ENCODE results near the gene RTN1. TPM values are rescaled to one million over a fixed set of nuclear protein-coding genes. Genes with fewer than 3 reads are reported as not detected.
A peak's percentile ranks its signal among the peaks of the same experiment; 100 is the strongest.

RTN1 gene
- total RNA-seq, 1 experiment from 2014 or later, result 9.8 TPM

DNA sequence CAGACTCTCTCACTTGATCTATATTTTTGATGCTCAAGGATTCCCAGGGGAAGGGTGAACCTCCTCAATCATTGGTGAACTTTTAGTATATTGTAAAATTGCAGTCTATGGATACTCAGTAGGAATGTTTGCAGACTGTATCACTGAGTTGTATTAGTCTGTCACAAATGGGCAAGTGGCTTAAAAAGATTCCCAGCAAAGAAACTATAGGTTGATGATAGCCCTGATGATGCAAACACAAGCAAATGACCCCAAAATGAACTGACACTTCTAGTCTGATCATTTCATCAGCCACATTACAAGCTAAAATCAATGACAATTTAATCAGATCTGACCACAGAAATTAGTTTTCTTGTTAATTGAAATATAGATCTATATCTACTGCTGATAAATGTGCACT is 59.5 kb downstream of the RTN1 start:
- no TSS peak for BruUV-seq (replicated peaks)
- TF ChIP-seq, protein P1, sequence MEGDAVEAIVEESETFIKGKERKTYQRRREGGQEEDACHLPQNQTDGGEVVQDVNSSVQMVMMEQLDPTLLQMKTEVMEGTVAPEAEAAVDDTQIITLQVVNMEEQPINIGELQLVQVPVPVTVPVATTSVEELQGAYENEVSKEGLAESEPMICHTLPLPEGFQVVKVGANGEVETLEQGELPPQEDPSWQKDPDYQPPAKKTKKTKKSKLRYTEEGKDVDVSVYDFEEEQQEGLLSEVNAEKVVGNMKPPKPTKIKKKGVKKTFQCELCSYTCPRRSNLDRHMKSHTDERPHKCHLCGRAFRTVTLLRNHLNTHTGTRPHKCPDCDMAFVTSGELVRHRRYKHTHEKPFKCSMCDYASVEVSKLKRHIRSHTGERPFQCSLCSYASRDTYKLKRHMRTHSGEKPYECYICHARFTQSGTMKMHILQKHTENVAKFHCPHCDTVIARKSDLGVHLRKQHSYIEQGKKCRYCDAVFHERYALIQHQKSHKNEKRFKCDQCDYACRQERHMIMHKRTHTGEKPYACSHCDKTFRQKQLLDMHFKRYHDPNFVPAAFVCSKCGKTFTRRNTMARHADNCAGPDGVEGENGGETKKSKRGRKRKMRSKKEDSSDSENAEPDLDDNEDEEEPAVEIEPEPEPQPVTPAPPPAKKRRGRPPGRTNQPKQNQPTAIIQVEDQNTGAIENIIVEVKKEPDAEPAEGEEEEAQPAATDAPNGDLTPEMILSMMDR (IDR thresholded peaks at IDR 0.05; ENCODE audit: unreplicated experiment), result no peak
- Mint-ChIP-seq H3K9me3 (ENCODE audit: unreplicated experiment) (peaks cover 10% of the 10 kb centered on the region), H3K4me3 (ENCODE audit: unreplicated experiment) (no peak overlapping the region), H3K36me3 (ENCODE audit: insufficient read depth, unreplicated experiment) (peaks cover 6% of the 10 kb centered on the region), H3K4me1 (ENCODE audit: insufficient read depth, unreplicated experiment) (no peaks in the 10 kb centered on the region), H3K27ac (ENCODE audit: low read depth, unreplicated experiment) (no peak overlapping the region), H3K27me3 (ENCODE audit: insufficient read depth, unreplicated experiment) (no peaks in the 10 kb centered on the region)
- ChIA-PET POLR2A (no interaction called here), CTCF (interaction anchor here (1.9 kb wide), 1 partner anchor 178 kb away, joined by 5 read pairs; no protein-coding TSS in a partner anchor)
- DNase-seq (ENCODE audit: unreplicated experiment), result no peak
- intact Hi-C loops (cut with micrococcal nuclease), result no loop called here

DNA sequence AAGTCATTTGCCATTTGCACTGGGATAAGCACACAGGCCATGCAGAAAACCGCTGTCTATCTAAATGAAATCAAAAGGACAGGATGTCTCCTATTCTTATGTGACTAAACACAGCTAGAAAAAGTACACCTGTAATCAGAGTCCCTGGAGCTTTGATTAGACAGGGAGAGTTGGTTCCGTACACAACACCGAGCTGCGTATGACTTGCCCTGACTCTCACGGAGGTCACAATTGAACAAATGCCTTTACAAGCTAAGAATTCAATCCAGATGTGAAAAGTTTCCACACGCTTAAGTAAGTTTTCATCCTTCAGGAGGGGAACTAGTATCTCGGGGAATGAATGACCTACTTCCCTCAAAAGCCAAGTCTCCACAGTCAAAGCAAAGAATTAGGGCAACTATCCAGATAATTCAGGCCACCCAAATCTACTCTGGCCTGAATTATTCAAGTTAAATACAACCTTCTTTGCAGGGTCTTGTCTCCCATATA is 67.5 kb downstream of the RTN1 start:
- no peaks in the 10 kb centered on the region for H3K36me3 Mint-ChIP-seq (ENCODE audit: insufficient read depth, unreplicated experiment)
- intact Hi-C loops (cut with micrococcal nuclease), result no loop called here
- no peak overlapping the region for H3K4me3 Mint-ChIP-seq (ENCODE audit: unreplicated experiment)
- BruUV-seq (replicated peaks), result no TSS peak
- H3K27ac Mint-ChIP-seq (ENCODE audit: low read depth, unreplicated experiment), result no peak overlapping the region
- H3K9me3 Mint-ChIP-seq (ENCODE audit: unreplicated experiment), result no peaks in the 10 kb centered on the region
- ChIA-PET CTCF (no interaction called here), POLR2A (no interaction called here)
- H3K4me1 Mint-ChIP-seq (ENCODE audit: insufficient read depth, unreplicated experiment), result no peaks in the 10 kb centered on the region
- TF ChIP-seq, protein P1 (IDR thresholded peaks at IDR 0.05; ENCODE audit: unreplicated experiment), result no peak
- no peak for DNase-seq (ENCODE audit: unreplicated experiment)
- no peaks in the 10 kb centered on the region for H3K27me3 Mint-ChIP-seq (ENCODE audit: insufficient read depth, unreplicated experiment)

DNA sequence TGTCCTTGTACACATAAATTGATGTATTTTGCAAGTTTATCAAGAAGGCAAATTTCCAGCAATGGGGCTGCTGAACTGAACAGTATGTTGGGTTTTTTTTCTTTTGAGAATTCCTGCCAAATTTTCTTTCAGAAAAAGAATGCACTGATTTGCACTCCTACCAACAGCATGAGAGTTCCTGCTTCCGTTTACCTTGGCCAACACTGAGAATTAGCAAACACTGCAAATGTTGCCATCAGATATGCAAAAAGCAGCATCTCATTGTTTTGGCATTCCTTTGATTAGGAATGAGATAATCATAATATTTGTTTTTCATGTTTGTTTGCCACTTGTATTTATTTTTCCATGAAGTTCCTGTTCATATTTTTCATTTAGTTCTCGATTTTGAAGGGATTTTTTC is 82.4 kb downstream of the RTN1 start:
- no peaks in the 10 kb centered on the region for H3K27me3 Mint-ChIP-seq (ENCODE audit: insufficient read depth, unreplicated experiment)
- ChIA-PET CTCF (no interaction called here), POLR2A (no interaction called here)
- no peak for DNase-seq (ENCODE audit: unreplicated experiment)
- H3K4me1 Mint-ChIP-seq (ENCODE audit: insufficient read depth, unreplicated experiment), result peaks cover 18% of the 10 kb centered on the region
- H3K4me3 Mint-ChIP-seq (ENCODE audit: unreplicated experiment), result no peak overlapping the region
- BruUV-seq (replicated peaks), result no TSS peak
- intact Hi-C loops (cut with micrococcal nuclease), result no loop called here
- H3K9me3 Mint-ChIP-seq (ENCODE audit: unreplicated experiment), result no peaks in the 10 kb centered on the region
- no peak overlapping the region for H3K27ac Mint-ChIP-seq (ENCODE audit: low read depth, unreplicated experiment)
- TF ChIP-seq, protein P1 (IDR thresholded peaks at IDR 0.05; ENCODE audit: unreplicated experiment), result no peak
- H3K36me3 Mint-ChIP-seq (ENCODE audit: insufficient read depth, unreplicated experiment), result no peaks in the 10 kb centered on the region

DNA sequence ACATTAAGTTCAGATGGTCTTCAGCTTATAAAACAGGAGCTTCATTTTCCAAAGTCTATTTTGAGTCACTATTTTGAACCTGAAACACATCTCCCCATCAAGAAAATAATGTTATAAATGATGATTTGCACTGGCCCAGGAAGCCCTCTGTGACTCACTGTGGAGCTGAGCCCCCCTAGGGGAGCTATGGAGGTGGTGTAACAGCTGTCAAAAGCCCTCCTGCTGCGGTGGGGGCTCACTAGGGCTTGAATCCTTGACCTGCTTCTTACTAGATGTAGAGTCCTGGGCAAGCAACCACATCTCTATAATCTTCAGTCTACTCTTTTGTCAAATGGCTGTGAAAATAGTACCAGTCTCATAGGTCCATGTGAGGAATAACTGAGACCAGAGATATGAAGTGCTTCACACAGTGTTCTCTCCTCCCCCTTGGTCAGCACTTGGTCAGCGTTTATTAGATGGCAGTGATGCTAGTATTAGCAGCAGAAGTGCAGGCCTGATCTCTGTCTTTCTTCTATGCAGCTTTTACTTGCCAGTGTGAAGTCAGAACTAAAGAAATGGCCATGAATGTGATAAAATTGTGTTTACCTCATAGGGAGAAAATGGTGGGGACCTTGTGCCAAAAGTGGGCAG is 83.4 kb downstream of the RTN1 start:
- intact Hi-C loops (cut with micrococcal nuclease), result no loop called here
- ChIA-PET CTCF (interaction anchor here (0.7 to 1.5 kb wide), 3 partner anchors 22 to 759 kb away, joined by 3 read pairs; no protein-coding TSS in a partner anchor), POLR2A (interaction anchor here (1.0 to 1.2 kb wide), 3 partner anchors 12 to 62 kb away, joined by 3 read pairs; no protein-coding TSS in a partner anchor)
- Mint-ChIP-seq H3K4me3 (ENCODE audit: unreplicated experiment) (no peak overlapping the region), H3K27ac (ENCODE audit: low read depth, unreplicated experiment) (peak overlapping the region; percentile 17), H3K27me3 (ENCODE audit: insufficient read depth, unreplicated experiment) (no peaks in the 10 kb centered on the region), H3K4me1 (ENCODE audit: insufficient read depth, unreplicated experiment) (peaks cover 18% of the 10 kb centered on the region), H3K36me3 (ENCODE audit: insufficient read depth, unreplicated experiment) (no peaks in the 10 kb centered on the region), H3K9me3 (ENCODE audit: unreplicated experiment) (no peaks in the 10 kb centered on the region)
- no TSS peak for BruUV-seq (replicated peaks)
- TF ChIP-seq, protein P1 (IDR thresholded peaks at IDR 0.05; ENCODE audit: unreplicated experiment), result no peak
- DNase-seq (ENCODE audit: unreplicated experiment), result no peak
